ENCODE measurements around the gene TMEM229B. TPM values are rescaled to one million over a fixed set of nuclear protein-coding genes. Genes with fewer than 3 reads are reported as not detected.

Gene TMEM229B
- polyA plus RNA-seq, 1 donor from 2014 or later: 4.2 TPM

DNA sequence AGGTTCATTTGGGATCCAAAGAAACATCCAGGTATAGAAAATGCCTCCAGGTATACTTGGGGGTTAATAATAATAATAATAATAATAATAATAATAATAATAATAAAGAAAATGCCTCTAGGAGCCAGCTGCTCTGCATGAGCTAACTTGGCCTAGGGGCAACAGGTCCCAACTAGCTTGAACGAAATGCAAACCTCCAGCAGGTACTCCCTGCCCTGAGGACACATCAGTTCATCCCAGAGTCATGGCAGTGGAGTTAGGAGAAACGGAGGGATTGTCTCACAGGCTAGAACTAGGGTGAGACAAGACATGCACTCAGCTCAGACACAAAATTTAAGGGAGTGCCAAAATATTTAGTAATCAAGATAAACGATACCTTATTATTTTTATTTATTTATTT, 12.5 kb upstream of the TMEM229B start:
- H3F3A ChIP-seq (ENCODE audit: insufficient read depth, low read length, poor library complexity, severe bottlenecking): no peaks in the 10 kb centered on the region
- TF ChIP-seq SMC3 (conservative IDR thresholded peaks at IDR 0.05; ENCODE audit: poor library complexity): no peak
- TF ChIP-seq, protein P1, sequence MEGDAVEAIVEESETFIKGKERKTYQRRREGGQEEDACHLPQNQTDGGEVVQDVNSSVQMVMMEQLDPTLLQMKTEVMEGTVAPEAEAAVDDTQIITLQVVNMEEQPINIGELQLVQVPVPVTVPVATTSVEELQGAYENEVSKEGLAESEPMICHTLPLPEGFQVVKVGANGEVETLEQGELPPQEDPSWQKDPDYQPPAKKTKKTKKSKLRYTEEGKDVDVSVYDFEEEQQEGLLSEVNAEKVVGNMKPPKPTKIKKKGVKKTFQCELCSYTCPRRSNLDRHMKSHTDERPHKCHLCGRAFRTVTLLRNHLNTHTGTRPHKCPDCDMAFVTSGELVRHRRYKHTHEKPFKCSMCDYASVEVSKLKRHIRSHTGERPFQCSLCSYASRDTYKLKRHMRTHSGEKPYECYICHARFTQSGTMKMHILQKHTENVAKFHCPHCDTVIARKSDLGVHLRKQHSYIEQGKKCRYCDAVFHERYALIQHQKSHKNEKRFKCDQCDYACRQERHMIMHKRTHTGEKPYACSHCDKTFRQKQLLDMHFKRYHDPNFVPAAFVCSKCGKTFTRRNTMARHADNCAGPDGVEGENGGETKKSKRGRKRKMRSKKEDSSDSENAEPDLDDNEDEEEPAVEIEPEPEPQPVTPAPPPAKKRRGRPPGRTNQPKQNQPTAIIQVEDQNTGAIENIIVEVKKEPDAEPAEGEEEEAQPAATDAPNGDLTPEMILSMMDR (IDR thresholded peaks at IDR 0.05; ENCODE audit: poor library complexity, severe bottlenecking): no peak
- TF ChIP-seq RAD21 (conservative IDR thresholded peaks at IDR 0.05): no peak
- TF ChIP-seq POLR2AphosphoS5 (IDR thresholded peaks at IDR 0.05): no peak
- no peak for TF ChIP-seq REST (IDR thresholded peaks at IDR 0.05; ENCODE audit: borderline replicate concordance)
- no peak overlapping the region for H3K4me2 ChIP-seq (ENCODE audit: low read length)
- H3K9ac ChIP-seq (ENCODE audit: low read length): no peak overlapping the region
- H3K27me3 ChIP-seq (ENCODE audit: insufficient read depth, low read depth, low read length): no peaks in the 10 kb centered on the region
- no peaks in the 10 kb centered on the region for H3K79me2 ChIP-seq (replicated peaks; ENCODE audit: insufficient read depth, low read length)
- no peaks in the 10 kb centered on the region for H3K36me3 ChIP-seq (ENCODE audit: insufficient read depth, low read length)
- H2AFZ ChIP-seq (ENCODE audit: low read depth, low read length): no peak overlapping the region
- H4K20me1 ChIP-seq (ENCODE audit: insufficient read depth): no peaks in the 10 kb centered on the region
- H3K9me2 ChIP-seq (ENCODE audit: insufficient read depth, low read length): no peaks in the 10 kb centered on the region
- no peak overlapping the region for H3K27ac ChIP-seq (ENCODE audit: low read length)
- H3K9me3 ChIP-seq (ENCODE audit: low read length): no peaks in the 10 kb centered on the region
- H3K4me3 ChIP-seq (ENCODE audit: low read length): no peak overlapping the region

- H3K36me3 ChIP-seq (ENCODE audit: insufficient read depth, low read length): no peaks in the 10 kb centered on the region
Observed at GRCh38 chr14:67497716-67498115, 9.2 kb upstream of the TMEM229B start.

More at GRCh38 chr14:67497716-67498115, 9.2 kb upstream of the TMEM229B start:
- no peaks in the 10 kb centered on the region for H4K20me1 ChIP-seq (ENCODE audit: insufficient read depth)
- no peaks in the 10 kb centered on the region for H3K79me2 ChIP-seq (replicated peaks; ENCODE audit: insufficient read depth, low read length)
- H2AFZ ChIP-seq (ENCODE audit: low read depth, low read length): no peak overlapping the region
- no peaks in the 10 kb centered on the region for H3K9me3 ChIP-seq (ENCODE audit: low read length)
- no peaks in the 10 kb centered on the region for H3K9me2 ChIP-seq (ENCODE audit: insufficient read depth, low read length)
- no peak overlapping the region for H3K27ac ChIP-seq (ENCODE audit: low read length)
- H3K9ac ChIP-seq (ENCODE audit: low read length): no peak overlapping the region
- H3K4me2 ChIP-seq (ENCODE audit: low read length): no peak overlapping the region
- no peaks in the 10 kb centered on the region for H3K27me3 ChIP-seq (ENCODE audit: insufficient read depth, low read depth, low read length)
- no peak overlapping the region for H3K4me3 ChIP-seq (ENCODE audit: low read length)
- TF ChIP-seq, protein P1 (IDR thresholded peaks at IDR 0.05; ENCODE audit: poor library complexity, severe bottlenecking): no peak
- no peak for TF ChIP-seq EP300 (conservative IDR thresholded peaks at IDR 0.05; ENCODE audit: poor library complexity, severe bottlenecking)
- TF ChIP-seq MXI1 (conservative IDR thresholded peaks at IDR 0.05; ENCODE audit: poor library complexity, severe bottlenecking): no peak
- TF ChIP-seq TAF1 (IDR thresholded peaks at IDR 0.05; ENCODE audit: low read depth): no peak
- no peaks in the 10 kb centered on the region for H3F3A ChIP-seq (ENCODE audit: insufficient read depth, low read length, poor library complexity, severe bottlenecking)

Measured in neural cell (in vitro differentiated cells).